Activated effector memory CD4-positive, alpha-beta T cell treated with anti-CD3 and anti-CD28 coated beads, Interleukin-2, amount 50 U/mL, for 16 hours (primary cell): ENCODE data around the gene CCR3.

Experiments used
- DNase-seq: peaks from one replicate; pipeline ENCODE4 v3.0.0-alpha.2; 2020

The CCR3 gene

DNA sequence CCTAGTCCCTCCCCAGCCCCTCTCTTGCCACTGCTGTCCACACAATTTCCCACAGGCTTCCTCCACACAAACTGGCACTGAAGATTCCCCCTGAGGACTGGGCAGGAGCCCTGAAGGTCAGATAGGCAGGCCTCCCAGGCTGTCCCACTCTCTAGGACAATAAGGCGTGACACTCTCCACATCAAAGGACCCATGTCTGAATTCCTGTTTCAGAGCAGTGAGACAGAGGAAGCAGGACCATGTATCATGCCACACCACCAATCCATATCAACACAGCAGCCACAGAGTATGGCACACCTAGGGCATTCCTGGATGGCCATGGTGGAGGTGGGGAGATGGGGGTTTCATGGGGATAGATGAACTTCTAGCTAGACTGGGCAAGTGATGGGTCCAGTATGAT lies 20.3 kb upstream of the CCR3 start:
- DNase-seq = no peak

DNA sequence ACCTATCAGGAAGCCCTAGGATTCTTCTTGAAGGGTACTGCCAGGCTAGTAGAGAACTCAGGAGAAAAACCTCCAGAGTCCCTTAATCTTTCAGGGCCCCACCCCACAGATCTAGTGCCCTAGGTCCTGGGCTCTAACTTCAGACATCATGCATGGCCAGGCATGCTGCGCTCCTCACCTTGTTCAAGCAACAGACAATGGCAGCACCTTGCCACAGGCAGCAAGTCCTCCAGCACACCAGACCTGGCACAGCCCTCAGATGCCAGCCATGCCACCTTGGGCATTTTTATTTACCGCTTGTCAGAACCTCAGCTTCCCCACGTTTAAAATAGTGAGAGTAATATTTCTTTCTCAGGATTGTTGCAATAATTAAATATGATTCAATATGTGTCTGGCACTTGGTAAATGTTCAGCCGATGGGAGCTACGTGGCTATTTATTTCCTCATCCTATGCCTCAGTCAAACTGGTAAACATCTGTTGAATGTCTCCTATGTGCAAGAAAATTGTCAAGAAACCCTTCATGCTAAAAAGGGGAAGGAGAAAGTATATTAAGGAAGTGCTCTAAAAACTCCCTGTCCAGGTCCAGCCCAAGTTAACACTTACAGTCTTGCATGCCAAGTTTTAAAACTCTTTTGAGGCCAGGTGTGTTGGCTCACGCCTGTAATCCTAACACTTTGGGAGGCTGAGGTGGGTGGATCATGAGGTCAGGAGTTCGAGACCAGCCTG lies 19.7 kb upstream of the CCR3 start:
- no peak for DNase-seq

DNA sequence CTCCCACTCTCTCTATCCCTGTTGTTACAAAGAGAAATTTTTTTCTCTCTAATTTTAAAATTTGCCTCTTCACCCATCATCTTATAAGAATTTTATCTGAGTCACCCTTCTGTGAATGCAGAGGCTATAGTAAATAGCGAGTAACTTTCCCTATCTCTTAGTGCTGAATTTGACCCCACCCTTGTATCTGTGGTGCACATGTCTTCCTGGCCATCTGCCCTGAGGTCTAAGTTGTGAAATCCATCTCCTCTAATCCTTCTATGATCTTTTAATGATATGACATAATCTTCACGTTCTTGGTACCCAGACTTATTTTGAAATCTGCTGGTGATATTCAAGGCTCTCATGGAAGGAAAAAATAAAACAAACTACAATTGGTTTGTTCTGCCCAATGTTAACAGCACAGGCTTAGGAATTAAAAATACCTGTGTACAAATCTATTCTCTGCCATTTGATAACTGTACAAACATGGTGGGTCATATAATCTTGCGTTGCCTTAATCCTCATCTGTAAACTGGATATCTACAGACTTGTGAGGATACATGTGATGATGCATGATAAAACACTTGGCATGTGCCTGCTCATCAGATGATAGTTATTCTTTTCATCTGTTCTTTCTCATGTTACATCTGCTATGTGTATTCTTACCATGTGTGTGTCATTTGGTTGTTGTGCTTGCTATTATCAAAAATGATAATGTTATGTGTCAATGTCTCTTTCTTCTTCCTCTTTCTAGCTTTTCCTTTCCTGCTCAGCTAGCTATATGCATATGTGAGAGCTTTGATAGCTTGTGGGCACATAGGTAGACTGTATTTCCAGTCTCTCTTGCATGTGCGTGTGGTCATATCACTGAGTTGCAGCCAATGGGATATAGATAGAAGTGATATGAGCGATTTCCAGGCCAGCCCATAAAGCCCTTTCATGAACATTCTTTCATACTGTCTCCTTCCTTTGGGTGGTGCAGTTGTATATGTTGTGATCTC lies 13.7 kb upstream of the CCR3 start:
- DNase-seq = no peak

DNA sequence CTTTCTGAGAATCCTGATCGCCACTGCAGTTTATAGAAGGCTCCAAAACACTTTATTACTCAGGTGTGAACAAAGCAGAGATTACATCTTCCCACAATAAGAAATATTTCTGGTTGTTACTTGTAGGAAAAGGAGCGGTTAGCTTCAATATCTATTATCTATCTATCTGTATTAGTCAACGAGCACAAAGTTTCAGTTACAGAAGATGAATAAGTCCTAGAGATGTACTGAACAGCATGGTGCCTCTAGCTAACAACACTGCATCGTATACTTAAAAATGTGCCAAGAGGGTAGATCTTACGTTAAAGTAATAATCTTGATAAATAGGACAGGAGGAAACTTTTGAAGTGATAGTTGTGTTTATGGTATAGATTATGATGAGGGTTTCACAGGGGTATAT lies 10.9 kb upstream of the CCR3 start:
- DNase-seq = no peak

DNA sequence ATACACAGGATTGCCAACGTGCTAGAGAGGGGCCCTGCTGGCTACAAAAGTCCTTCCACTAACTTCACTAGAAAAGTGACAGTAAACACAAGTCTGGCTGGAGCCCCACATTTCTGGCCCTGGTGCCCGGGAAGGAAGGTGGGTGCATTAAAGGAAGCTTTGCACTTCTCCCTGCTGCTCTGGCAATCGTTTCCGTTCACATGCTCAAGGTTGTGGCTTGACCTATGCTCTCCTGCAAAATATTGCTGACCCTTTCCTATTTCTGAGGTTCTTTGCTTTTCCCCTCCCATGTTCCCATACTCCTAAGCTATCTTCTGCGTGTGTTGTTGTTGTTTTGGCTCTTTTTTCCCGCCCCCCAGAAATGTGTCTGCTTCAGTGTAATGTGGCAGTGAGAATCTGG lies 9.1 kb upstream of the CCR3 start:
- no peak for DNase-seq

DNA sequence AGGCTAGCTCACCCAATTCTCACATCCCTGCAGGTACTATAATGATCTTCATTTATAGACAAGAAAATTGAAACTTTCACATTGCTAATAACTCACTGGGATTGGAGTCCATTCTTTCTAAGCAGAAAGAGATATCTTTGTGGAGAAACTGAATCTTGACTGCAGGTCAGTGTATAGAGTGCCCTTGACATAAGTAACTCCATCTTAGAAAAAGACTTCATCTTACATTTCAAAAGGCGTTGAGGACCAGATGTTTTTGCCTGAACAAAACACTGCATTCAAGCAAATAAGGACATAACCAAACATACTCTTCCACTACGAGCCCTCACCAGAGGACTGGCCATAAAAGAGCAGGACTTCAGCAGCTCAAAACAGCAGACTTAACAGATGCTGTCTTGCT lies 6.8 kb upstream of the CCR3 start:
- DNase-seq = no peak

DNA sequence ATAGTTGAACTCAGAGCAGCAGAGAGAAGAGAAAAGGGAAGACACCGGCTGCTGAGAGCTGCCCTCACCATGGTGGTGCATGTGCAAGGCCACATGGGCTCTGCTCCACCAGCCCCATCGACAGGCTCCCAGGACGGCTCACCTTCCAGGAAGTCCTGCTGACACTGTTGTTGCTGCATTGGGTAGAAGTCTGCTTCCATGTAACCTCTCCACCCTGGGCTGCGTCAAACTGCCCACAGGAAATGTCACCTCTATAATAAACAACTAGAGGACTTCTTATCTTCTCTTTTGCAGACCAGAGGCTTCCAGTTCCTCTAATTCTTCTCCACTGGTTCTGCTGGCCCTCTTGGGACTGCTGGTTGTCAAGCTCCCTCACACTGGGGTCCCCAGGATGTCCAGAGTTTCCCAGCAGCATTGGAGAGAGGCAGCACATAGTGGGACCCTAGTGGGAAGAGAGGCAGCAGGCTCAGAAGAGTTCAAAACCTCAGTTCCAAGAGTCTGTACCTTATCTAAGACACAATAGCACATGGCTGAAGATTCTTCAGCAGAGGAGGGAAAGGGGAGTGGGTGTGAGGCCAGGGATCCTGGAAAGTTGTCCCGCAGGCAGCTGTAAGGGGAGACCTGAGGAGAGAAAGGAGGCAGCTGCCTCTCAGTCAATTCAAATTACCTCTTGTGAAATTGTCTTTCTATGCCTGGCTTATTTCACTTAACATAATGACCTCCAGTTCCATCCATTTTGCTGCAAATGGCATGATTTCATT lies 5.8 kb upstream of the CCR3 start:
- DNase-seq = no peak

DNA sequence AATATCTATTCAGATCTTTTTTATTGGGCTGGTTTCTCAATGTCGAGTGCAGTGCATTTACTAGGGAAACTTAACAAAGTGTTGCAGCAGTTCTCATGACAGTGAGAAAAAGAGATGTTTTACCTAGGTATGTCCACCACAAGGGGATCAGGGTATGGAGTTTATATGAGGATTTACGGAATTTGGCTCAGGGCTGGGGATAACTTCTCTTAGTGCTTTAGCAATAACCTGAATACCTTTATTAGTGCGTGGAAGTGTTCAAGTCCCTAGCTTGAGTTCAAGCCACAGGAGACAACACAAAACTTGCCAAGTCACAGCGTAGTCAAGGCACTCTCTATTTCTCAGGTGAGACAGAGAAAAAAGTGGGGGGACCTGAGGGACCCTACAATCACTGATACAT lies 3.9 kb upstream of the CCR3 start:
- DNase-seq = no peak

DNA sequence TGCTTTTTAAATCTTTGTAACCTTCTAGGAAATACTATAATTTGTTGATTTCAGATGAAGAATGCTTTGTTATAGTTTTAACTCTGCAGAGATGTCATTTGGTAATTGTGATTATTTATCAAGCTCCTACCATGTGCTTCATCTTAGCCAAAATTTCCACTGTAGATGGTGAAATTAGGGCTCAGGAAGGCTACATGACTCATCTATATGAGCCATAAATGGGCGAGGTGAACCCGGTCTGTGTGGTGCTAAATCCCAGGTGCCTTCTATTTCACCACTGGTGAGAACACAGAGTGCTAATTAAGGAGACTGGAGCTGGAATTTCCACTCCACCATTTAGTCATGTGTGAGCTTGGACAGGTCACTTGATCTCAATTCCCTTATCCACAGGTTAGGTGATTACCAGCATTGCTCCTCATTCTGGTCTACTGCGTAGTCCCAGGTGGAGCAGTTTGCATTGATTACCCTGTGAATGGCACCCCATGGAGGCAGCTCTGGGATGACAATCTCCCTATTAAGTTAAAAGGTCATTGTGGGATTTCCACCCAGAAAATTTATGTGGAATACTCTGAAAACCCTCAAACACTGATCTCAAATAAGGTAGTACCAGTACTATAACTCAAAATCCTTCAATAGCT lies 2.8 kb upstream of the CCR3 start:
- no peak for DNase-seq

DNA sequence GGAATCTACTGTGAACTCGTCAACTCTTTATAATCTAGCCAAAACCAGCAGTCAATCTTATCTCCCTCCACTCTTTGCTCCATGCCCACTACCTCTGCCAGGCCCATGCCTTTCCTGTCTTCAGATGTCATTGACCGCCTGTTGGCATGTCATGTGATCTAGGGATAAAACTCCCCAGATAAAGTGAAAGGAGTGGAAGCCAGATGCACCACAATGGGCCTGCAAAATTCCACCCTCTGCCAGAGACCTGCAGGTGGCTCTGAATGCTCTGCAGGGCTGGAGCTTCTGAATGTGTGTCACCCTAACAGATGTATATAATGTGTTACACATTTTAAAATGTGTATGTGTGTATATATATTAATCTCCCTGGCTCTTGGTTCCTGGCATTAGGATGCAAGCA lies 2.3 kb upstream of the CCR3 start:
- no peak for DNase-seq

DNA sequence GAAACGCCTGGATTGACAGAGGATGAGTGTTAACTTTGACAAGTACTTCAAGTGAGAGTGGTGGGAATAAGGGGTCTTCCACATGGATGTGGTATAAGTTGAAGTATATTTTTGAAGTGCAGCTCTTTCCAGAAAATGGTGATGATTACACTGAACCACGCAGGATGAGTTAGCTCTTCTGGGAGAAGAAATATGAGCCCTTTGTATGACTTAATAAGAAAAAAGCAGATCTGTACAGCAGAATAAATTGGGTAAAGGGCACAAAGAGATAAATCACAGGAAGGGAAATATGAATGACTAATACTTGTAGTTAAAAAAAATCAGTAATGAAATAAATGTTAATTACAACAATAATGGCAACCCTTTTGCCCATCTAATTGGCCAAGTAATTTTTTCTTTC lies 1.3 kb downstream of the CCR3 start:
- DNase-seq = no peak

DNA sequence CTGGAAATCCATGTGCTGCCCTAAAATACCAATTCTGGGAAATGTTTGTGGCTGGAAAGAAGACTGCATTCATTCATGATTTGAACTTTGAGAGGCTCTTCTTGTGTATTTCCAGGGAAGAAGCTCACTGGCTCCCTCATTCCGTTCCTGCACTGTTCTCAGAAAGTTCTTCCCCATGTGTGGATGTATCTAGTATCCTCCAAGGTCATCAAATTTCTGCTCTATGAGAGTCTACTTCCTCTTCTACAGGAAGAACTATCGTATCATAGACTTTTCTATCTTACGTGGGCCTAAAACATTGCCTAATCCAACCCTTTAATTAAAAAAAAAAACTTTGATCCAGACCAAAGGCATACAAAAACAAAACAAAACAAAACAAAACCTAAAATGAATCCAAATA lies 2.9 kb downstream of the CCR3 start:
- DNase-seq = no peak

DNA sequence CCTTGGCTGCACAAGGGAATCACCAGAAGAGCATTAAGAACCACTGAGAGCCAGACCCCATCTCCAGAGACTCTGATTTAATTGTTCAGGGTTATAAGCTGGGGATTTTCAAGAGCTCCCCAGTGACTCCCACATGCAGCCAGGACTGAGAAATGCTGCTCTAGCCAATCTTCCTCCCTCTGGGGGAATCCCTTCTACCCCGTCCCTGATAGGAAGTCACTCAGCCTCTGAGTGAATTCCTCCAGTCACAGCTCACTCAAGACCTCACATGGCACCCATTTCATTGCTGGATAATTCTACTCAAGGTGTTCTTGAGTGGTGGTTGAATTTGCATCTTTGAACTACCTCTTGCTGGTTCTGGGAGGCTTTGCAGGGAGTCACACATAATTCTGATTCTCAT lies 10.7 kb downstream of the CCR3 start:
- no peak for DNase-seq

DNA sequence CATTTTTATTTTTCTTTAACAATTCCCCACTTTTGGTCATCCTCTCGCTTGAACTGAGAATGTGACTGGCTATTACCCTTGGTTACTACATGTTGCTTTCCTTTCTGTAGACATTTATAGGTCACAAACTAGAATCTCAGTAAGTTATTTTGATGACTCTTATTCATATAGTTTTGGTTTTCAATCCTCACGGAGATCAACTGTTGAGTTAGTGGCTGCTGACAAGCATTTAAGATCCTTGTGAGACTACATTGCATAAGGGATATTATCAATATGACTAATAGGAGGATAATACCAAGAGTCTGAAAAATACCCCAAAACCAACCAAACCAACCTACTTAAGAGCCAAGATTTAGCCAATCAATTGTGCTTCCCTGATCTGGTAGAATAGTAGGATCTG lies 16.3 kb downstream of the CCR3 start:
- no peak for DNase-seq

DNA sequence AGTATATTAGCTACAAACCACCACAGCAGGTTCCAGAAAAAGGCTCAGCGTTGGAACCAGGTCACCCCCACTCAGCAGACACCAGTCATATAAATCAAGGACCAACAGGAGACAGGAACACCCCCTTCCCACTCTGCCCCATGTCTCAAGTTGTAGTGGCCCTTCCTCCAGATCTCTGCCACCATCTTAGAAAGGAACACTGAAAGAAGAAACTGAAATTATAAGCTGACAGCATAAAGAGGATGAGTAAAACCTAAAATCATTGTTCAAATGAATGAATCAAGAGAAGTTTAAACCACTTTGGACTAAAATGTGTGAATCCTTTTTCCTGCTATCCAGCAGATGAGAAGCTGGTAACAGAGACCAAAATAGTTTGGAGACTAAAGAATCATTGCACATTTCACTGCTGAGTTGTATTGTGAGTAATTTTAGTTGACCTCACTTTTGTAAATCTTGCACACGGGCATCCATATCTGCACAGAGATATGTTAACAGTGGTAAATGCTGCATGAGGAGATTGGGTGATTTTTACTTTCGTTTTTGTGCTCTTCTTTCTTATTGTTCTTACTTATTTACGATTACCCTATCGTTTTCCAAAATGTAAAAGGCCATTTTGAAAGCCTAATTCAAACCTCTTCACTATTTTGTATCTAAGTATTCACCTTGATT lies 19.8 kb downstream of the CCR3 start:
- DNase-seq = no peak

DNA sequence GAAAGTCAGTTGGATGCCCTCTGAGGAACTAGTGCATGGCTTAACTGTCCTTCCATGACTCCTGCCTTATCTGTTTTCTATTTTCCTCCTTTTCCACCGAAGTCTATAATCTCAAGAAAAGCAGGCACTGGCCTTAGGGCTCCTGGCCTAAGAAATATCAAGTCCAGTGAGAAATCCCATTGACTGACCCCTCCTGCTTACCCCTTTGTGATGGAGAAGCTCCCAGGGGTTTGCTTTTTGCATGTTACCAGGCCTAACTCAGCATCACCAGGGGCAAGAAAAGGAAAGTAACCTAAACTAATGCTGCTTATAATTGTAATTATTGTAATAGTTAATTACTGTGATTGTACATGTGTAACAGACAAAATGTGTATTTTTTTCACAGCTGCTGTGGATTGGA lies 21.7 kb downstream of the CCR3 start:
- no peak for DNase-seq

DNA sequence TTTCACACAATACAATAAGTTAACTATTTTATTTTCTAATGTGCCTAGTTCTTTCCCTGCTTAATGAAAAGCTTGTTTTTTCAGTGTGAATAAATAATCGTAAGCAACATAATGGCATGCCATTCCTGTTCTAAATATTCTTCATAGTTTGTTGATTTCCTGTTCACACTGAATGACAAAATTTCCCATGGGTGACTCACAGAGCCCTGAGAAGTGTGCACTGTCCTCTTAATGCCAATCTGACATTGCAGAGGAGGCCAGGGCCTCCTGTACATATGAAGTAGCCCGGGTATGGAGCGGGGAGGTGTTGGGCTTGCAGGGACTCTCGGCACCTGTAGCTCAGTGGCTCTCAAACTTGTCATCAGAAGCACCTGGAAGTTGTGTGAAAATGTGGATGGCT lies 24.3 kb downstream of the CCR3 start:
- DNase-seq = no peak

DNA sequence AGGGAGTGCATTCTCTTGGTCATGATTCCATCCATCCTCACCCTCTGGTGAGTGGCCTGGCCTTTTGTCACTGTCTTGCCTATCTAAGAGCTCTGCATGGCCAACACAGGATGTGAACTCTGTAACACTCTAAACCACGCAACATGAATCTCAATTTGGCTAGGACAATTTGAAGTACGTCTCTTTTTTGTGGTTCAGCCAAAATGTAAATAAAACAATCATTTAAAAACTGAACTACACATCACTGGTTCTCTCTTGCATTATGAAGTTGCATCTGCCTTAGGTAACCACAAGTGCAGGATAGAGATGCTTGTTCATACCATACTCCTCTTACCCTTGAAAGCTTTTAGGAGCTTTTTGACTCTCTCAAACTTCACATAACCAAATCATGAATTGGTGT lies 27.3 kb downstream of the CCR3 start:
- no peak for DNase-seq

DNA sequence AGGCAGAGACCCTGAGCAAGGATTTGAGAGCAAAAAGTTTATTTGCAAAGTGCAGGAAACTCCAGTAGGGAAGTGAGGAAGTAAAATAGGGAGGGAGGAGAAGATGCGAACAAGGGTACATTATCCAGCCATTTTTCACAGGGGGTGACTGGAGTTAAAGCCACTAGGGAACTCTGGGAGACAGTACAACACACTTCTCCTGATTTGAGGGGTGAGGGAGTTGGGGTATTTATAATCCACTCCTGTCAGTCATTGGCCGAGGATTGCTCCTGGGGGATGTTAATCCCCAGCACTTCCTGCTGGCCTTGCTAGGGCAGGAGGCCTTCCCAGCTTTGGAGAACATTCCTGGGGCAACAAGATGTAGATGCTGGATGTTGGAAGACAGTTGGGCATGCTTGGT lies 28.2 kb downstream of the CCR3 start:
- DNase-seq = no peak

DNA sequence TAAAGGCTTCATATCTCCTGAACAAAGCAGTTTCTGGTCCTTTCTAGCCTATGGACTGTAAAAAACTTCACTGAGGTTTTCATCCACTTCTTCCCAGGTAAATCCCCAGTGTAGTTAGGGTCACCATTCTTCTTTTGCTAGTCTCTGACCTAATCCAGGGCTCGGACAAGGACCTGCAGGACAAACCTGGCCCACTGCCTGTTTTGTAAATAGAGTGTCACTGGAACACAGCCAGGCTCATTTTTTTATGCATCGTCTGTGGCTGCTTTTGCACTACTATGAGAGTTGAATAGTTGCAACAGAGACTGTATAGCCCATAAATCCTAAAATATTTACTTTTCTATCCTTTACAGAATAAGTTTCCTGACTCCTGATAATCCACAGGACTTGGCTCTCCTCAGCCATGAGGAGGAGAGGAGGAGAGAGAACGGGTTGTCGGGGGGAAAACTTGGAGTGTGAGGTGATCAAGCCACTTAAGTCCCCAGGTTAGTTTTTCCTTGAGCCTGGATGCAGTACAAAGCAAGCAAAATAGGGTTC lies 29.0 kb downstream of the CCR3 start:
- DNase-seq = no peak

DNA sequence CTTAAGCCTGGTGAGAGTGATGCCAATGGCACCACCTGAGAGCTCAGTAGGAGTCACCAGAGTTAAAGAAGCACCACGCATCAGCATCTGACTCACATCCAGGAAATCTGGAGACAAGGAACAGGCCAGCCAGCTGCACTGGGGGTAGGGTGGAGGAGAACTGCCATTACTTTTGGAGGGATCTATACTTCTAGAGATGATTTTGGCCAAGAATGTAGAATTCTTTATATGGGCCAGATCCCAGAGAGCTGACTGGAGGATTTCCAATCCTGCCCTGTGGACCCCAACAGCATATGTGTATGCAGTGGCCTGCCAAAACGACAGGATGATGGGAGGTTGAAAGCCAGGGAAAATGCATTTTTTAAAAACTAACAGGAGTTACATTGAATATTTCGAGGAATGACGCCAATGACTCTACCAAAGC lies 29.8 kb downstream of the CCR3 start:
- DNase-seq = no peak

DNA sequence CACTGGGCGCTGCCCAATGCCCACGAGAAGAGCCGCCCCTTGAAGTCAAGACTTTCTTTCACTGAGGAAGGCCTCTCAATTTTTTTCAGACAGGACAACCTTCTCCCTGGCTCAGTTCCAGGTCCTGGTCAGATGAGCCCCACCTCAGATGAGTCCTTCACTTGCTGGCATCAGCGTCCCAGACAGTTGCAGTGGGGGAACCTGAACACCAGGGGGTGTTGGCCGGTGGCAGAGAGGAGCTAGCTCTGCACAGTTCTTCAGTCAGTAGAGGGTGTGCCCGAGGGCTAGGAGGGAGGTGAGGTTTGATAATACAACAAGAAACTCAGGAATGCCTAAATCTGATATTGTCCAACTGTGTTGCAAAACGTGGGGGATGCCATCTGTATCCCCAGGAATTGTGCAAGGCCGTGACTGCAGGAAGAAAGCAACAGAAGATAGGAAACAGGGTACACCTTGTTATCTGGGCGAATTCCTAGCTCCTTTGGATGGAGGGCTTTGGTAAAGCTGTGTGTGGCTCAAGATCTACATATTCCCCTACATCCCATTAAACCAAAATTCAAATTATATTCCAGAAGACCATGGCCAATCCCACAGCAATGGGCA lies 34.3 kb downstream of the CCR3 start:
- peak; percentile 91 for DNase-seq
